Activated CD8-positive, alpha-beta memory T cell treated with anti-CD3 and anti-CD28 coated beads for 1 hour (primary cell): ENCODE measurements around the gene NR2F1.
A peak's percentile ranks its signal among the peaks of the same experiment; 100 is the strongest.

ENCODE experiments used
- DNase-seq, 2 donors: peaks; one replicate each; pipeline ENCODE4 v3.0.0-alpha.2; 2020; ENCODE audit warnings: low read depth in 1 of 2; ENCODE audit errors: extremely low read depth in 1 of 2

The NR2F1 gene

DNA sequence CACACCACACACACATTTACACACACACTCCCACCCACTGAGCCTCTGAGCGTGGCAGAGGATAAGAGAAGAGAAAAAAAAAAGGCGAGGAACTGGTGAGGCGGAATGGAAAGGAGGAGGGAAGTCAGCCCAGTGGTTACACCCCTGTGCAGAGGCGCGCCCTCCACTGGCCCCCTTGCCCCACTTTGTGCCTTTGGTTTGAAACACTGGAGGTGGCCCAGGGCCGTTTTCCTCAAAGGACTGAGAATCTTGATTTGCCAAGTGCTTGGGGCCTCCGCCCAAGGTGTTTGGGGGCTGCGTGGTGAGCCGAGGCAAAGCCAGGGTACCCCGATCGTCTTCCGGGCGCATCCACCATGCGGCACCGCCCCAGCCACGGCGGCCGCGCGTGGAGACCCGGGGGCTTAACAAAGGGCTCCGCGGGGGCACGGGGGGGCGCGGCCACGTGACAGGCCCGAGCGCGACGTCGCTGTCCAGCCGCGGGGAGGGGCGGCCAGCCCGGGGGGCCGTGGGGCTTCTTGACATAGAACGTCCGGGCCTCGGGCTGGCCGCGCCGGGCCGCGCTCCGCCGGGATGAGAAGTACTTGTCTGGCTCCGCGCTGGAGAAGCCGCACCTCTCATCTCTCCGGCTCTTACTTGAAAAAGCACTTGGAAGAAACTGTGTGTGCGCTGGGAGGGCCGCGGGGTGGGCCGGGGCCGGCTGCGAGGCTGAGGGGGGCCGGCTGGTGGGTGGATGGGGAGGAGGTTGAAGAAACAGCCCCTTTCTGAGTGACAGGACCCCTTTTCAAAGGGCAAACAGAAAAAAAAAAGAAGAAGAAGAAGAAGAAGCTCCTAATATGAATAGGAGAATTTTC, 21.0 kb downstream of the NR2F1 start:
- DNase-seq = no peak

DNA sequence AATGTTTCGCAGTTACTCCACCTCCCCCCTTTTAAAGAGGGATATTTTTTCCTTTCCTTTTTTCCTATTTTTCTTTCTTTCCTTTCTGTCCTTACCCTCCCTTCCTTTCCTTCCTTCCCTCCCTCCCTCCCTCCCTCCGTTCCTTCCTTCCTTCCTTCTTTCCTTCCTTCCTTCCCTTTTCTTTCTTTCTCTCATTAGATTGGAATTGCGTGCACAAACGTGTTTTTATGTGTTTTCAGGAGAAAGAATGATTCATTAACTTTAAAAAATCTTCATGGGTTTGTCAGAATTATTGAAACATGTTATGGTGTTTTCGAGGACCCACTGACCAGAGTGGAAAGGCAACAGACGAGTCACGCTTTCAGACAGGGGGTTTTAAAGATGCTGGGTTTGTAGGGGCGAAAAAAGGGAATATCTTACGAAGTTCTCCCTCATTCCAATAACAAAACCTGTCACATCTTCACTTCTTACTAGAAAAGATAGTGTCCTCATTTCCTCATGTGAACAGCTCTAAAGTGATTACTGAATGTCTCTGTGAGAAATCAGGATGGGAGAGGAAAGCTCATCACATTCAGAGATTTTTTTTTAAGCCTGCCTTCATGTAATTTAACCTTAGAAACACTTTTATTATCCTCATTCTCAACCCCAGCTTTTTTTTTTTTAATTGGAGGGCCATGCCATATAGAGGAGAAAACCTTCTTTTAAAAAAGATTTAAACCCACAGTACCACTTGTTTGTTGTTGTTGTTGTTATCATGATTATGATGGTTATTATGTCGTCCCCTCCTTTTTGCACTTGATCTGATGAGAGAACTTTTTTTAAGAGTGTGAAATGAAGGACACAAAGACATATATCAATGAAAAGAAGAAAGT, 21.9 kb downstream of the NR2F1 start:
- no peak for DNase-seq

DNA sequence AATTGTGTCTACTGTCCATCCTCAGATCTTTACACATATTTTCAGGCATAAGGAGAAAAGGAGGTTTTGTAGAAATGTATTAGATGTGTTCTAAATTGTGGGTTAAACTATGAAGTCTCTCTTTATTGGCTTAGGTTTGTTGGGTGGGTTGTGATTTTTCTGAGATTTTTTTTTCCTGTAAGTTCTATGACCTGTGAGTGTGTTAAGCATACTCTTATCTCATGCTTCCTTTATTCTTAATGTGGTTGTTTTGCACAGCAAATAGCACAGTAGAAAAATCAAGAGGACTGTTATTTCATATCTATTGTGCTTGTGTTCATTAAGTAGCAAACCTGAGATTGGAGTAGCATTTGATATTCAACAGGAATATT, 23.3 kb downstream of the NR2F1 start:
- DNase-seq = no peak

DNA sequence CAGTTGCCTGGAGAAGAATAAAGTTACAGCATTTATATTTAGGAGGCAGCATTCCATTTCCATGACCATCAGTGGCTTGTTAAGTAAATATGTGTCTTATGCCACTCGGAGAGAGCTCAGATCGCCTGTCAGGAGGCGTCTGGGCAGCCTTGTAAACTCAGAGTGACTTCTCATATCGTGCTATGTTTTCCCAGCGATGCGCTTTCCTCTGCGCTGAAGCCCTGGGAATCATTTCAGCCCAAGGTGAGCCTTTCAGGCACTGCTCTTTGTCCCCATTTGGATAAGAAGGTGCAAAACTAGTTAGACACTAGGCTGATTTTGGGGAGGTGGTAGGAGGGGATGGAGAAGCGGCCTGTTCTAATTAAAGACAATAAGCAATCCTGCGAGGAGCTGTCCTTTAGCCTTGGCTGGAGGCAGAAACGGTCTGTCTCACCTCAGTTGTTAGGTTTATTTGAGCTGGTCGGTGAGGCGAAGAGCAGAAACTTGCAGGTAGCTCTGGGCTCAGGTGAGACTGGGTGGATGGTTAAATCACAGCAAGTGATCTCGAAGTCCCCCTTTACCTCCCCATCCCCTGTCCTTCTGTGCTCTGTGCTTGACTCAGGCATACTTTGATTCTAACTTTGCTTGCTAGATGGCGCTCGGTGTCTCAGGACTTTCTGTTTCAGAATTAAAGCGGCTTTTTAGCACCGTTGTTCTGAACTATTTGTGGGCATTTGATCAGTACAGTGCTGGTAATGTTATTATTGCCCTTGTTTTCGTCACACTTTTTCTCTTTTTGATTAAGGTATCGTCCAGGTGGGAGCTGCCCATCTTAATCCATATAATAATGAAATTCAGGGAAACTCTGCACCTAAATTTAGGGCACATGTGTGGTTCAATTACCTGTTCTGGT, 24.6 kb downstream of the NR2F1 start:
- DNase-seq = no peak

DNA sequence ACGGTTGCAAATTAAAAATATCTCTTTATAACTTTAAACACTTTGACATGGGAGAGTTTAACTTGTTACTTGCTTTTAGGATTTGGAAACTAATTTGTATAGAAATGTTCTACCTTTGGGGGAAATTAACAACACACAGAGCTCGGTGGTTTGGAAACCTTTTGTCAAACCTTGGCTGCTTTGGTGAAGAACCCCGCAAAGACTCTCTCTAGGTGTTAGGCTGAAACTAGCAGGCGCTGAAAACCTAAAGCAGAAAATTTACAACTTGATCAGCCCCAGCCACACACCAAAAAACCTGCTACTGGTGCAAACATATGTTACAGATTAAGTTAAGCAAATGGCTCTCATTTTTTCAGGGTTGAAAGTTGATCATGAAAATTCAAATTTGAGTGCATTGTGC, 25.8 kb downstream of the NR2F1 start:
- no peak for DNase-seq

DNA sequence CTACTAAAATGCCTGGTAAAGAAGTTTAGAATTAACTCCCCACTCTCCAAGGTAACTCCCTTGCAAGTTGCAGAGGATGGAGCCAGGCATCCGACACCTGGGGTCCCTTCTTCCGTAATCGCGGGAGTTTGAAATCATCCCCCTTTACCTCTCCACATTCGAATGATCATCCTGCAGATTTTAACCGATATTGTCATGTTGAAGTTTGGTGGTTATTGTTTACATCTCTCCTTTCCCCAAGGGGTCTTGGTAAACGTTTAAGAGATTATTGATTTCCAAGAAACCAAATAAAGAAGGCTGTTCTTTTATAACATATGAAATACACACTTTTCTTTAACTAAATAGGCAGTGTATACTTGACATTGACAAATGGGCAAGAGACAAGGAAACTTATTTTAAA, 26.7 kb downstream of the NR2F1 start:
- no peak for DNase-seq

DNA sequence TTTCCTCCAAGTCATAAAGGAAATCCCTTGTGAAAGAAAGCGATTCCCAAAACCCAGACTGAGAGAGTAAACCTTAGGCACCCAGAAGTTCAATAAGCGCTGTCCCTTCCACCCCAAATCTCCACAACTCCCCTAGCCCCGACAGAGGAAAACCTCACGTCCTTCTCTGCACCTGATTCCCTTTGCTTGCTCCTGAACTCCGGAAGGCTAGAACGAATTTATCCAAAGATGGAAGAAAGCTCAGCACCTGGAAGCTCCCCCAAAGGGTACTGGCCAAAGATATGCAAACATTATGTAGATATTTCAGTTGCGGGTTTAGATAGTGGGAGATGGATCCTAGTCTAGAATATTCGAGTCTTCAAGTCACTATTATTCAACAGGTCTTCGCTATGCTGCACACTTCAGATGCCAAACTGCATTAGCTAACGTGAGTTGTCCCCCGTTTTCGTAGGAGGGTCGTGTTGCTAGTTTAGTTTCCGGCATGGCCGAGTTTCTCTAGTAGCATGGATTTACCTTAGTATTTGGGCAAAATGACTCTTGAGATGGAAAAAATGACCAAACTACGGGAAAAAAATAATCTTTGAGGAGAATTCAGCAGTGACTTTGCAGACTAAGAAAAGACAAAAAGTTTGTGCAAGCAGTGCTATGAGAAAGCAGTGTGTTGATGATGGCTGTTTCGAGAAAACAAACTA, 27.7 kb downstream of the NR2F1 start:
- no peak for DNase-seq

DNA sequence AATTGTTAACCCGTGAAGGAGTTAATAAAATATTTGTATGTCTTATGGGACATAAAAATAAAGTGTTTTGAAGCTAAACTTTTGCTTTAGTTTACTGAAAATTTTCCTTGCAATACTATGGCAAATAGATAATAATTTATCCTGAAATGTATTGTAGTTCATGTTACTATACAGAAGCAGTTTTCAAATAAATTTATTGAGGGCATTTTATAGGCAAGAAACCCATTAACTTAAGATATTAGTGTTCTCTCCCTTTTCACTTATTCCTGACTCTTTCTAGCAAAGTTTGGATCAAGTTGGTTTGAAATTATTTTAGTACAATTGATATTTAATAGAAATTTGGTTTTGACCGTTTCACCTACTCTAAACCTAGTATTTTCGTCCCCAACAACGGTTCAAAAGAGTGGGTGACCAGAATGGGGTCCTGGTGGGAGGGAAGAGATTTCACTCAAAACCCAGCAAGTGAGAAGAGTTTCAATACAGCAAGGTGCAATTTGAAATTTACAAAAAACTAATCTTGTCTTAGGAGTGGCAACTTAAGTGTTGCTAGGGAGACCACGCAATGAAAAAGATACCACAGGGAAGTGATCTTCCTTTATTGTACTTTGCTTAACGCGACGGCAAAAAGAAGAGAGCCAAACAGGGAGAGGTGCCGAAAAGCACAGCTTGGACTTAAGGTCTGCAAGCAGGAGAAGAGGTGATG, 28.4 kb downstream of the NR2F1 start:
- no peak for DNase-seq

DNA sequence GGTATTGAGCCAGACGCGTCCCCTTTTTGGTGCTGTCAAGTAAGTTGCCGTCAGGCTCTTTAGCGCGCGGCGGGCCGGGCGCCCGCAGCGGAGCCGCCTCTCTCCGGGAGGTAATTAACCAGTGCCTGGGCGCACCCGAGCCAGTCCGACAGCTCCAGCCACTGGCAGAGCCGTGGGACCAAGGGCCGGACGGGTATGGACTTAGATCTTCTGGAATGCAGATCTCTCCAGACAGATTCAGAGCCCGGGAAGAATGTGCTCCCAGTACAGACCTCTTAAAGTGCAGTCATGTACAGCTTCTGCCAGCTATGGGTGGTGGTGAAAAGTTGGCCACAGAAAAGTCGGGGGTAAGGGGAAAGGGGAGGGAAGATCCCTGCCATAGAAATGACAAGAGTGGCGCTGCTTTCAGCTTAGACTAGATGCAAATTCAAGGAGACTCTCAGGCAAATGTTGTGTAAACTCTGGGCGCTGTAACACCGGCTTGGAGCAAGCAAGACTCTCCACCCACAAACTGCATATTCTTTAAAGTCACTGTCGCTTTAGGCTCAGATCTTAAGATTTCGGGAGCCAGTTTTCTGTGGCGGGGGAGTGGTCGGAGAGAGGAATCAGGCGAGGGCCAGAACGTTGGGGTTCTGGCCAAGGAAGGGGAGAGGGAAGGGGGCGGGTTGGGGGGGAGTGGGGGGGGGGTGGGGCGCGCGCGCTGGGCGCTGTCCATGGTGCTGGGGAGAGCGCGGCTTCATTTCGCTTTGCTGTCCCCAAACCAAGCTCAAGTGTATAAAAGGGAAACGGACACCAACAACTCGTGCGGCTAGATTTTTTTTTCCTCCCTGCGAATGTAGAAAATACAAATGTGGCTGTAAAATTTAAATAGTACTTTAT, 29.2 kb downstream of the NR2F1 start:
- DNase-seq = no peak

DNA sequence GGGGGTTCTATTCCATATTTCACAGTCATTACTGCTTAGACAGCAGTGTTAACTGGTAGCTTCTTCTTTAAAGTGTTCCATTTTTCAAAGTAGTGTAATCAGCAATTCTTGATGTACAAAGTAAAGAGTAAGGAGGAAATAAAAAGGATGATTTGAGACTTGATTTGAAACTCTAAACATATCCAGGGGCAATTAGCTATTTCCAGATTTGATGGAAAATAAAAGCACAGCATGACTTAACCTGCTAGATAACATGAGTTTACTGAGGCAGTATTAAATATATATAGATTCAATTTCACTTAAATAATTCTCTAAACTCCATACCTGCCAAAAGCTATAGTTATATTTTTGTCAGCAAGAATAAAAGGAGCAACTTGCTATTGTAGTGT, 29.8 kb downstream of the NR2F1 start:
- DNase-seq = no peak

DNA sequence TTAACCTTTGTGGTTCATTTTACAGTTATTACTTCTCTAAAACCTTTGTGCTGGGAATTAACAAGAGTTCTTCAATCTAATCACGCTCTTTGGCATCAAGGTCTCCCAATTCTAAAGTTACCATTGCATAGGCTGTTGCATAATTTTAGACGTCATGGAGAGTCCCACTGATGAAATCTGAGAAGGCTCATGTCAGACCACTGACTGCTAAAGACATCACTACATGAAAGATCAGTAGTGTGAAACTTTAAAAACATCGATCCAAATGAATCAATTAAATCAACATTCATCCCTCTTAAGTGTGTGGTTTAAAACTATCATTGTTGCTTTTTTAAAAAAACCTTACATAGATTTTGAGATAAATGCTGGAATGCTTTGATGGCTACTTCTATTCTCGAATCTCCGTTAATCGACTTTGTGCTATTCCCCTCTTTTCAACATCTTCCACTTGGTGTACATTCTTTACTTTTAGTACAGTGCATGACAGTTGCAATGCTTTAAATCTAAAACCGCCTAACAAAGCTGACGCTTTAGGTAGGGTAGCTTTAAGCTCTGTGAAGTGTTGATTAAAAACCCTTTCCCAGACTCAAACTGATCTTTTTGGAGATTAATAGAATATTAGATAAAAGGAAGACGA, 33.6 kb downstream of the NR2F1 start:
- DNase-seq = no peak

DNA sequence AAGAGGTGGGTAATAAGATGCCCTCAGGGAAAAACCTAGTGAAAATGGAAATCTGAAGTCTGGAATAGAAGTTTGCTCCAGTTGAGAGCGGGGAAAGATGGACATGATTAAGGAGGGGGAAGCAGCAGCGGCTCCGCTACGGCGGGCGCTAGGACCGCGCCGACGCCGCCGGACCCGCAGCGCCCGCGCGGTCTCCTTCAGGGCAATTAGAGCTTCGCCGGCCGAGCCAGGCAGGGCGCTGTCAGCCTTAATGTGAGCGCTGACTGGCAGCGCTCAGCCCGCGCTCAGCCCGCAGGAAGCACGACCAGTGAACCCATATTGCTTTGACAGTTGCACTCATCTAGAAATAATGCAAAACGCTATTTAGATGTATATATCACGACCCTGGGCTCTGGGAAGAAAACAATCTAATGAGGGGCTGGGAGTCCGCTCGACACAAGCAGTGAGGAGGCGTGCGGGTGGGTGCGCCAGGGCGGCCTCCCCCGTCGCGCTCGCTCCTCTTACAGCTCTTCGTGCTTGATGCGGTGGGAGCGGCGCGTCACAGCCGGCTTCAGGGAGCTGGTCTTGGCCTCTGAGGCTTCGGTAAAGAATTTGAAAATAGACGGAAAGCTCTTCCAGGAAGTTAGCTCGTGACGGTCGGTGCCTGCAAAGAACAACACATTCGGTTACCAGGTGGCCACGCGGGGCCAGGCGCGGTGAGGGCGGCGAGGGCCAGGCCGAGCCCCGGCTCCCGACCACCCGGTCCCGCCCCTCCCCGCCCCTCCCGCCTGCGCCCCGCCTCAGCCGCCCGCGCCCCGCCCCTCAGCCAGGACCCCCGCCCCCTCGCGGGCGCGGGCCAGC, 37.7 kb downstream of the NR2F1 start:
- DNase-seq = peak in 1 of 2 donors; percentile 26

DNA sequence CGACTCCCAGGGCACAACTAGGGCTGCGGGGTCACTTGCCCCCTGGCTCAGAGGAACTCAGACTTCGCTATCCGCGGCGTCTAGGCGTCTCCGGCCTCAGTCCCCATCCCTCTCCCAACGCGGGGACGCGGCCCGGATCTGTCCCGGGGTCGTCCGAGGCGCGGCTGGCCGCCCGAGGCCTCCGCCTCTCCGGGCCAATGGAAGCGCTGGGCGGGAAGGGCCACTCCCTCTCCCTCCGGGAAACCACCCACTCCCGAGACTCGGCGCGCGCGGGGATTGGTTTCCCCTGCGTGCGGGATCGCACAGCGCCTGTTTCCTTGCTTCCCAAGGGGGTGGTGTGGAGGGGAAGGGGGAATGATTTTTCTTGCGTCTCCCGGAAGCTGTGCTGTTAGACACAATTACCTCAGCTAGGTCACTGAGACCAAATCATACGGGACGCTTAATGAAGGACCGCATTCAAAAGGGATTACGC, 38.3 kb downstream of the NR2F1 start:
- no peak for DNase-seq

DNA sequence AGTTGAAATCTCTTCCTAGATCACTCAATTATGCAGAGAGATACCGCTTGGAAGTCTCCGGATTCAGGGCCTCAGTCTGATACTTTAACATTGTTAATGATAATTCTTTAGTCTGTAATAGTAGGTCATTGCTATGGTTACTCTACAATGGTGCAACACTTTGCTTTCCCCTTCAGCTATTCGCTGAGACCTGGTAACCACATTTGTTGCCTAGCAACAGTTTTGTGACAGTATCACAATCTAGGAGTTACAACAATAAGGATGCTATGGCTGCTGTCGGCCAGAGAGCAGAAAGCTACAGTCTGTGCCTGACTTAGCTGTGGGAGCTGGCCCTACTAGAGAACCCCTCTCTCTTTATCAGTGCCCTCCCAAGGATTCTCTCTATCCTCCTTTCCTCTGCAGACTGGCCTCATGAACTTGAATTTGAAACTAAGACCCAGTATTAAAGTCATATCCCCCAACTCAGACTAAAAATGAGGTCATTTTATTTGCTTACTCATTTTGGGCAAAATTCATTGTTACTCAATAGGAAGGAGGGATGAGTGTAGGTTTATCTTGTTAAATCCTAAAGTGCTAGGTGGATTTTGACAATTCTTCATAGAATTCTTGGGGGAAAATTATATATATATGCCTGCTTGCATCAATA, 39.3 kb downstream of the NR2F1 start:
- peak in 1 of 2 donors; percentile 8 for DNase-seq

DNA sequence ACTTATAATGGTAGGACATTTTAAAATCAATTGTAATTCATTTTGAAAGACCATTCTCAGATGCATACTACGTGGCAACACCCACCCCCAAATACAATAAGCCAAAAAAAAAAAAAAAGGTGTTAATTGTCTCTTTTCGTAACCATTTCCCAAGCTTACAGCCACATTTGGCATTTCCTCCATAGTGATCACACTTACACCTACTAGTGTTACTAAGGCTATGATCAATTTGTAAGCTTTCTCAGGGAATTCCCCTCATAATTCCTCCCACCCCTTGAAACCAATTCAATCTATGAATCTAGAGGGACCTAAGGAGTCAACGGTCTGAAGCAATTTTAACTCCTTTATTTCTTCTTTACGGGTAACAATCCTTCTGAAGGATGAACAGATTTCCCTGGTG, 40.1 kb downstream of the NR2F1 start:
- DNase-seq = no peak

DNA sequence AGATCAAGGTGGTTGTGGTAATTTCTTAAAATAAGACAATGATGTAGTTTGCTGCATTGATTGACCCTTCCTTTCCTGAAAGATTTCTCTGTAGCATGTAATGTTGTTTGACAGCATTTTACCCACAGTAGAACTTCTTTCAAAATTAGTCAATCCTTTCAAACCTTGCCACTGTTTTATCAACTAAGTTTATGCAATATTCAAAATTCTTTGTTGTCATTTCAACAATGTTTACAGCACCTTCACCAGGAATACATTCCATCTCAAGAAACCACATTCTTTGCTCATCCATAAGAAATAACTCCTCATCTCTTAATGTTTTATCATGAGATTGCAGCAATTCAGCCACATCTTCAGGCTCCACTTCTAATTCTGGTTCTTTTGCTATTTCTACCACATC, 43.8 kb downstream of the NR2F1 start:
- no peak for DNase-seq

DNA sequence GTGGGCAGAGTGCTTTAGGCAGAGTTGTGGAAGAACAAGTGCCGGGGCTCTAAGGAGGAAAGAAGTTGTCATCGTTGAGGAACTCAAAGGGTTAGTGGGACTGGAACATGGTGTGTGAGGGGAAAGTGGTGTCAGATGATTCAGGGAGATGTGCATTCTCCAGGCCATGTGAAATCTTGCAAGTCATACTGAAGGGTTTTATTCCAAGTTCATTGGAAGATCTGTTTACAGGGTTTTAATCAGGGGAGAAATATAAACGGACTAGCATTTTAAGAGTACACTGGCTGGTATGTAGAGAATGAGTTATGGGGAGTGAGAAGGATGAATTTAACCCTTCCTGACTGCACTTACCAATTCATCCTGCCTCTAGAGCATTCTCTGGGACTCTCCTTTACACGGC, 49.3 kb downstream of the NR2F1 start:
- no peak for DNase-seq
